H1 (cell line): ENCODE results near the gene UBXN4. TPM values are rescaled to one million over a fixed set of nuclear protein-coding genes. Genes with fewer than 3 reads are reported as not detected.

Source experiments
- CTCF ChIA-PET: fragments of 300-600 bp; sonication (Branson Sonifier 250); formaldehyde crosslinking; loops from one replicate; lab custom pipeline; 2021; ENCODE audit not compliant: partially characterized antibody; lab: Charles Lee
- POLR2A ChIA-PET: fragments of 300-600 bp; sonication (Branson Sonifier 250); formaldehyde crosslinking; loops from one replicate; lab custom pipeline; 2021; ENCODE audit warnings: inconsistent platforms; ENCODE audit not compliant: partially characterized antibody; lab: Charles Lee
- DNase-seq, 2 experiments: peaks; one replicate each; pipeline versions ENCODE4 v3.0.0 to v3.0.0-alpha.2; 2010 to 2022; ENCODE audit warnings: low spot score in 2 of 2, low read depth in 1 of 2, mixed read lengths in 1 of 2
- FAIRE-seq: peaks from 2 replicates; lab custom pipeline; 2011; peaks lifted over from hg19 to GRCh38; lab: Jason Lieb, UNC
- H2AFZ ChIP-seq: 2 replicates; pipeline ENCODE4 v1.8.1; 2012; ENCODE audit warnings: low read length, inconsistent platforms
- H2AK5ac ChIP-seq: 2 replicates; pipeline ENCODE4 v1.6.1; 2013; ENCODE audit warnings: low read depth, low read length
- H2BK120ac ChIP-seq: replicated peaks from 2 replicates; pipeline ENCODE3; 2013; ENCODE audit warnings: low read depth, low read length, inconsistent platforms
- H2BK12ac ChIP-seq: 2 replicates; pipeline ENCODE4 v1.6.1; 2013; ENCODE audit warnings: low read depth, low read length
- H2BK15ac ChIP-seq: 2 replicates; pipeline ENCODE4 v1.6.1; 2013; ENCODE audit warnings: low read length
- H2BK20ac ChIP-seq: 2 replicates; pipeline ENCODE4 v1.6.1; 2013; ENCODE audit warnings: low read length
- H2BK5ac ChIP-seq: 2 replicates; pipeline ENCODE4 v1.6.1; 2013; ENCODE audit warnings: low read depth, low read length
- H3K14ac ChIP-seq: 2 replicates; pipeline ENCODE4 v1.6.1; 2013; ENCODE audit warnings: inconsistent platforms; ENCODE audit not compliant: insufficient read length
- H3K18ac ChIP-seq: 2 replicates; pipeline ENCODE4 v1.6.1; 2013; ENCODE audit warnings: low read length; ENCODE audit errors: extremely low read depth
- H3K23ac ChIP-seq: 2 replicates; pipeline ENCODE4 v1.6.1; 2013; ENCODE audit warnings: inconsistent platforms; ENCODE audit not compliant: insufficient read length
- H3K23me2 ChIP-seq: 2 replicates; pipeline ENCODE4 v1.6.1; 2013; ENCODE audit warnings: low read depth, low read length
- H3K27ac ChIP-seq: 2 replicates; pipeline ENCODE4 v1.6.1; 2011; ENCODE audit warnings: low read depth, low read length, inconsistent platforms
- H3K27me3 ChIP-seq, 4 experiments: replicated peaks in 1 of 4; 1 replicate in 1 of 4; 2 replicates in 3 of 4; pipeline versions ENCODE4 v1.6.1 to v1.8.1; 2011 to 2013; ENCODE audit warnings: low read length in 3 of 4, mild to moderate bottlenecking in 3 of 4, inconsistent platforms in 2 of 4, mixed read lengths in 2 of 4, moderate library complexity in 1 of 4; ENCODE audit not compliant: control insufficient read depth in 3 of 4, insufficient read depth in 3 of 4; ENCODE audit errors: extremely low read depth in 1 of 4
- H3K36me3 ChIP-seq, 4 experiments: 2 replicates each; pipeline versions ENCODE4 v1.6.1 to v1.8.1; 2011 to 2013; ENCODE audit warnings: mild to moderate bottlenecking in 4 of 4, low read length in 3 of 4, moderate library complexity in 2 of 4, control low read depth in 1 of 4, inconsistent platforms in 1 of 4; ENCODE audit not compliant: insufficient read depth in 4 of 4, control insufficient read depth in 2 of 4
- H3K4ac ChIP-seq: replicated peaks from 2 replicates; pipeline ENCODE3; 2013; ENCODE audit warnings: low read length, low read depth, mixed read lengths, inconsistent platforms; ENCODE audit not compliant: insufficient read length
- H3K4me1 ChIP-seq, 4 experiments: replicated peaks in 1 of 4; 1 replicate in 1 of 4; 2 replicates in 3 of 4; pipeline versions ENCODE4 v1.6.1 to v1.8.1; 2011 to 2013; ENCODE audit warnings: low read length in 3 of 4, inconsistent platforms in 2 of 4, mixed read lengths in 1 of 4; ENCODE audit not compliant: insufficient read depth in 4 of 4, control insufficient read depth in 3 of 4
- H3K4me2 ChIP-seq, 2 experiments: 2 replicates each; pipeline versions ENCODE4 v1.6.1 to v1.8.1; 2011 to 2013; ENCODE audit warnings: low read depth in 2 of 2, low read length in 2 of 2, control low read depth in 1 of 2, inconsistent platforms in 1 of 2, mild to moderate bottlenecking in 1 of 2; ENCODE audit not compliant: insufficient read depth in 1 of 2
- H3K4me3 ChIP-seq, 4 experiments: fragments of 200-600, 300-600 bp in 1 of 4; sonication (generic), shearing (Covaris generic), sonication (Bioruptor Twin) in 1 of 4; 2 replicates each; pipeline versions ENCODE4 v1.5.1 to v1.8.1; 2011 to 2016; ENCODE audit warnings: low read length in 4 of 4, low read depth in 3 of 4, control low read depth in 2 of 4, inconsistent platforms in 2 of 4, mild to moderate bottlenecking in 2 of 4, mixed read lengths in 1 of 4, moderate library complexity in 1 of 4; ENCODE audit not compliant: insufficient read depth in 2 of 4; ENCODE audit errors: extremely low read depth in 1 of 4
- H3K56ac ChIP-seq: replicated peaks from 2 replicates; pipeline ENCODE3; 2013; ENCODE audit warnings: low read depth, mild to moderate bottlenecking, mixed read lengths, low read length, inconsistent platforms; ENCODE audit not compliant: insufficient read length
- H3K79me1 ChIP-seq: 2 replicates; pipeline ENCODE4 v1.6.1; 2013; ENCODE audit warnings: low read depth, low read length, control low read depth
- H3K79me2 ChIP-seq, 2 experiments: 2 replicates each; pipeline versions ENCODE4 v1.6.1 to v1.8.1; 2012 to 2013; ENCODE audit warnings: low read length in 2 of 2, mild to moderate bottlenecking in 2 of 2, inconsistent platforms in 1 of 2; ENCODE audit not compliant: insufficient read depth in 2 of 2, control insufficient read depth in 1 of 2
- H3K9ac ChIP-seq, 4 experiments: replicated peaks in 1 of 4; 1 replicate in 1 of 4; 2 replicates in 3 of 4; pipeline versions ENCODE4 v1.6.1 to v1.8.1; 2011 to 2013; ENCODE audit warnings: low read depth in 3 of 4, low read length in 3 of 4, control low read depth in 2 of 4, mild to moderate bottlenecking in 2 of 4, moderate library complexity in 2 of 4, inconsistent platforms in 1 of 4; ENCODE audit errors: extremely low read depth in 1 of 4
- H3K9me3 ChIP-seq, 2 experiments: 2 replicates each; pipeline versions ENCODE4 v1.6.1 to v1.8.1; 2012 to 2013; ENCODE audit warnings: mild to moderate bottlenecking in 2 of 2, moderate library complexity in 2 of 2, control low read depth in 1 of 2, inconsistent platforms in 1 of 2, low read depth in 1 of 2, low read length in 1 of 2, mixed read lengths in 1 of 2; ENCODE audit not compliant: insufficient read depth in 2 of 2
- H4K20me1 ChIP-seq, 2 experiments: replicated peaks in 1 of 2; 2 replicates each; pipeline versions ENCODE3 to v1.8.1; 2011 to 2013; ENCODE audit warnings: inconsistent platforms in 2 of 2, low read length in 2 of 2, mild to moderate bottlenecking in 1 of 2; ENCODE audit not compliant: insufficient read depth in 2 of 2, control insufficient read depth in 1 of 2
- H4K5ac ChIP-seq: 2 replicates; pipeline ENCODE4 v1.6.1; 2013; ENCODE audit warnings: low read length, low read depth, mixed read lengths, inconsistent platforms; ENCODE audit not compliant: insufficient read length
- H4K8ac ChIP-seq: 2 replicates; pipeline ENCODE4 v1.8.0; 2013; ENCODE audit warnings: mild to moderate bottlenecking, moderate library complexity, low read length, inconsistent platforms; ENCODE audit not compliant: insufficient read depth; ENCODE audit errors: extremely low read depth
- H4K91ac ChIP-seq: replicated peaks from 2 replicates; pipeline ENCODE3; 2013; ENCODE audit warnings: low read length, mixed read lengths, inconsistent platforms; ENCODE audit not compliant: insufficient read length
- ATF3 ChIP-seq: IDR thresholded peaks from 2 replicates; pipeline ENCODE4 v1.6.1; 2011; ENCODE audit warnings: low read depth, mild to moderate bottlenecking, low read length; ENCODE audit not compliant: insufficient read depth
- CTCF ChIP-seq, 3 experiments: IDR thresholded peaks; 1 replicate in 2 of 3; 2 replicates in 1 of 3; pipeline versions ENCODE4 v1.5.1 to v1.6.1; 2011; ENCODE audit warnings: low read length in 3 of 3, mild to moderate bottlenecking in 3 of 3, inconsistent platforms in 2 of 3, low read depth in 1 of 3, moderate library complexity in 1 of 3; ENCODE audit not compliant: insufficient read depth in 1 of 3; ENCODE audit errors: control extremely low read depth in 1 of 3
- EGR1 ChIP-seq: IDR thresholded peaks from 2 replicates; pipeline ENCODE4 v1.6.1; 2011; ENCODE audit warnings: low read depth, low read length, borderline replicate concordance
- GABPA ChIP-seq: IDR thresholded peaks from 2 replicates; pipeline ENCODE4 v1.6.1; 2011; ENCODE audit warnings: mild to moderate bottlenecking, low read length, moderate library complexity, borderline replicate concordance; ENCODE audit not compliant: insufficient read depth
- JUND ChIP-seq: IDR thresholded peaks from 2 replicates; pipeline ENCODE4 v1.6.1; 2011; ENCODE audit warnings: mild to moderate bottlenecking, improper control_type of control experiment, low read length
- SAP30 ChIP-seq: fragments of 300-600 bp; sonication (generic); IDR thresholded peaks from 2 replicates; pipeline ENCODE4 v1.7.1; 2012; ENCODE audit warnings: low read length, moderate library complexity, mild to moderate bottlenecking, inconsistent platforms; ENCODE audit not compliant: insufficient read depth, insufficient replicate concordance
- SP2 ChIP-seq: IDR thresholded peaks from 2 replicates; pipeline ENCODE4 v1.6.1; 2012; ENCODE audit warnings: mild to moderate bottlenecking, low read length, inconsistent platforms
- SRF ChIP-seq: IDR thresholded peaks from 2 replicates; pipeline ENCODE4 v1.6.1; 2011; ENCODE audit warnings: mild to moderate bottlenecking, low read depth, low read length, moderate library complexity
- SUZ12 ChIP-seq: fragments of 200-600 bp; sonication (generic); IDR thresholded peaks from 2 replicates; pipeline ENCODE4 v1.6.1; 2012; ENCODE audit warnings: mild to moderate bottlenecking, inconsistent platforms, low read length, moderate library complexity, mixed read lengths
- YY1 ChIP-seq: IDR thresholded peaks from 2 replicates; pipeline ENCODE4 v1.6.1; 2011; ENCODE audit warnings: low read depth, mild to moderate bottlenecking, low read length
- WGBS, 2 experiments: shearing (Covaris generic) in 1 of 2; methylation state at CpG; one replicate each; pipeline versions ENCODE4 v1.1.6 to v1.1.7; 2013 to 2015; ENCODE audit warnings: low lambda C conversion rate in 2 of 2, mixed read lengths in 2 of 2, inconsistent platforms in 1 of 2, low coverage in 1 of 2, missing lambda C conversion rate in 1 of 2; ENCODE audit not compliant: insufficient replicate concordance in 2 of 2, insufficient coverage in 1 of 2, insufficient read length in 1 of 2; ENCODE audit errors: extremely low coverage in 1 of 2, missing lambda C conversion rate in 1 of 2; 5-methylcytosine and 5-hydroxymethylcytosine counted together
- polyA plus RNA-seq, 7 experiments: library from polyadenylated mRNA; depleted of rRNA in 3 of 7; stranded (reverse) in 5 of 7; unstranded in 2 of 7; fragments of >200 nt in 5 of 7; fragments of 200-250 nt in 2 of 7; gene quantifications; 1 replicate in 5 of 7; 2 replicates in 1 of 7; 4 replicates in 1 of 7; pipeline versions ENCODE4 v1.2.1 to v1.2.3, GENCODE V29; 2011 to 2013; ENCODE audit warnings: missing spikeins in 2 of 7, mixed read lengths in 2 of 7
- total RNA-seq: library from RNA; stranded (reverse); fragmentation: NEBNext Ultra II Directional; extraction: Animal tissue kit (Norgen Biotek cat#: 25700); gene quantifications from 2 replicates; pipeline ENCODE4 v1.2.1, GENCODE V29; 2021

UBXN4 gene
- total and polyA plus RNA-seq, 2 of the 8 experiments (the other 6 are each of a cell fraction or from before 2014, with no cell fraction given), result 20.1 to 64.2 TPM

GRCh38 chr2:135740206-135740605 is 1.4 kb upstream of the UBXN4 start:
- Histone ChIP-seq H3K4me3 (no peak overlapping the region), H2AFZ (no peak overlapping the region), H3K23me2 (no peaks in the 10 kb centered on the region; the same call in 1 of the 2 replicates), H3K23ac (no peak overlapping the region), H3K4ac (no peak overlapping the region), H3K79me1 (no peaks in the 10 kb centered on the region), H3K4me1 (peaks cover 0 to 6% (median 3%) of the 10 kb centered on the region in 4 experiments; a peak in 2 of 7 replicates), H3K9ac (no peak overlapping the region), H2BK5ac (no peak overlapping the region), H3K79me2 (peaks cover 4 to 29% of the 10 kb centered on the region in 2 experiments; a peak in 3 of 4 replicates), H3K14ac (no peak overlapping the region), H4K91ac (no peak overlapping the region), H3K9me3 (no peaks in the 10 kb centered on the region; a peak in 1 of 4 replicates), H3K36me3 (no peaks in the 10 kb centered on the region), H4K5ac (no peak overlapping the region), H3K4me2 (no peak overlapping the region), H3K27ac (no peak overlapping the region), H2BK120ac (no peak overlapping the region), H2AK5ac (no peak overlapping the region), H4K20me1 (peaks cover 0 to 3% of the 10 kb centered on the region in 2 experiments), H3K56ac (no peak overlapping the region), H3K18ac (no peak overlapping the region), H2BK12ac (no peak overlapping the region), H2BK20ac (no peak overlapping the region), H2BK15ac (no peak overlapping the region), H4K8ac (no peak overlapping the region), H3K27me3 (no peaks in the 10 kb centered on the region)
- 84% methylated on average over 3 of the region's 3 CpGs; no CpG with 5 or more reads in 1 of the 2 experiments for WGBS, 2 experiments
- DNase-seq (no peak), FAIRE-seq (no peak)
- CTCF ChIA-PET, result interaction anchor here (0.8 to 4.0 kb wide), 7 partner anchors 8 to 432 kb away, joined by 3 to 19 read pairs (median 4); no protein-coding TSS in a partner anchor
- POLR2A ChIA-PET, result interaction anchor here (1.6 to 1.7 kb wide), 2 partner anchors 9 to 12 kb away, joined by 3 to 6 read pairs; no protein-coding TSS in a partner anchor
- TF ChIP-seq SP2 (no peak), EGR1 (no peak), ATF3 (no peak), SUZ12 (no peak), SRF (no peak), GABPA (no peak), JUND (no peak), CTCF (IDR thresholded peaks at IDR 0.05; ENCODE audit: control extremely low read depth in 1 of 3, insufficient read depth in 1 of 3, low read depth in 1 of 3, low read length in 3 of 3) (no peak), SAP30 (no peak), YY1 (no peak)
